HG02870 (cell line): Measurements from ENCODE around the gene GSN.

ENCODE experiments used
- ATAC-seq: cut with Tn5 transposase; IDR thresholded peaks from one replicate; pipeline ENCODE4 v1.9.1; 2021; ENCODE audit warnings: mild to moderate bottlenecking, moderate library complexity; ENCODE audit not compliant: unreplicated experiment

The GSN gene

GRCh38 chr9:121348221-121348620 lies 80.3 kb downstream of the GSN start:
- ATAC-seq = no peak

- ATAC-seq = no peak
Measured at GRCh38 chr9:121349009-121349408, 81.0 kb downstream of the GSN start.

- no peak for ATAC-seq
Measured at GRCh38 chr9:121350036-121350435, 82.1 kb downstream of the GSN start.

GRCh38 chr9:121350993-121351561 lies 83.1 kb downstream of the GSN start:
- no peak for ATAC-seq

- peak; percentile 66 for ATAC-seq
Measured at GRCh38 chr9:121353241-121354061, 85.5 kb downstream of the GSN start.

GRCh38 chr9:121354141-121354540 lies 86.2 kb downstream of the GSN start:
- ATAC-seq = no peak

- ATAC-seq = no peak
Measured at GRCh38 chr9:121354762-121355161, 86.8 kb downstream of the GSN start.

GRCh38 chr9:121357011-121357410 lies 89.0 kb downstream of the GSN start:
- no peak for ATAC-seq

GRCh38 chr9:121358751-121359150 lies 90.8 kb downstream of the GSN start:
- no peak for ATAC-seq

- no peak for ATAC-seq
Measured at GRCh38 chr9:121359351-121360294, 91.7 kb downstream of the GSN start.

GRCh38 chr9:121360601-121361374 lies 92.8 kb downstream of the GSN start:
- no peak for ATAC-seq

GRCh38 chr9:121362813-121363621 lies 95.1 kb downstream of the GSN start:
- ATAC-seq = no peak

GRCh38 chr9:121363622-121363961 lies 95.6 kb downstream of the GSN start:
- ATAC-seq = no peak

GRCh38 chr9:121364077-121364476 lies 96.1 kb downstream of the GSN start:
- no peak for ATAC-seq

- no peak for ATAC-seq
Measured at GRCh38 chr9:121364886-121365285, 96.9 kb downstream of the GSN start.

- ATAC-seq = no peak
Measured at GRCh38 chr9:121365564-121365963, 97.6 kb downstream of the GSN start.

- no peak for ATAC-seq
Measured at GRCh38 chr9:121366611-121367192, 98.7 kb downstream of the GSN start.

GRCh38 chr9:121367306-121368137 lies 99.6 kb downstream of the GSN start:
- no peak for ATAC-seq

- no peak for ATAC-seq
Measured at GRCh38 chr9:121368138-121368522, 100.2 kb downstream of the GSN start.
